GM18505 (cell line): ENCODE data around the gene PACS1.

Source experiments
- ATAC-seq: cut with Tn5 transposase; IDR thresholded peaks from one replicate; pipeline ENCODE4 v1.9.1; 2021; ENCODE audit not compliant: unreplicated experiment
- POLR2A ChIP-seq: IDR thresholded peaks from 4 replicates; pipeline ENCODE4 v1.6.1; 2011; ENCODE audit warnings: borderline replicate concordance; ENCODE audit not compliant: insufficient read depth, insufficient read length; ENCODE audit errors: extremely low read depth

The PACS1 gene

DNA sequence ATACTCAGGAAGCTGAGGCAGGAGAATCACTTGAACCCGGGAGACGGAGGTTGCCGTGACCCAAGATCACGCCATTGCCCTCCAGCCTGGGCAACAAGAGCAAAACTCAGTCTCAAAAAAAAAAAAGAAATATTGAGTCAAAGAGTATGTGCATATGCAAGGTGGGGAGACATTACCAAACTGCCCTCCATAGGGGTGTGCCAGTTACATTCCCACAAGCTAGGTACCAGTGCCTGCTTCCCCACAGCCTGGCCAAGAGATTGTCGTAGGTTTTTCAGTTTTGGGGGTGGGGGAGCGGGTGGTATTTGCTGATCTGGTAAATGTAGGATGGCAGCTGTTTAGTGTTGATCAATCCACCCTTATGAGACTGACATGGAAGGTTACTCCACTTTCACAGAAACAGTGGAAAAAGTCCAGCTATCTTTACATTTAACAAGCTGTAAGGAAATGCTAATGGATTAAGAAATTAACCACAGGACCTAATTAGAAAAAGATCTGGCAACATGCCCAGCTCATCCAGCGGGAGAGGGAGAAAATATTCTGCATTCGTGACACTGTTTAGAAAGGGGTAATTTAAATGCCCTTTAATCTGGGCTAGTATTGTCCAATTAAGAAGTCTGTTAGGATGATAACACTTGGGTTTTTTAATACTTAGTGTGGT lies 89.4 kb downstream of the PACS1 start:
- ATAC-seq = no peak

DNA sequence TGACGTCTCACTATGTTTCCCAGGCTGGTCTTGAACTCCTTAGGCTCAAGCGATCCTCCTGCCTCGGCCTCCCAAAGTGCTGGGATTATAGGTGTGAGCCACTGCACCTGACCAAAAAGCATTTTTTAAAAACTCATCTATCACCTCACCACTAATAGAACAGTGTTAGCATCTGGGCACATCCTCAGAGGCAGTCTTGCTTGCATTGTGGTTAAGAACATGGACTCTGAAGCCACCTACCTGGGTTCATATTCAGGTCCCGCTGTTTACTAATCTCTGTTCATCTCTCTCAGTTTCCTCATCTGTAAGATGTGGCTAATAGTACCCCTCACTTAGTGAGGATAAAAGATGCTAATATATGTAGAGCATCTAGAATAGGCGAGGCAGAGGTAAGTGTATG lies 90.6 kb downstream of the PACS1 start:
- TF ChIP-seq POLR2A = no peak
- ATAC-seq = no peak

More for the DNA sequence above, 89.4 kb downstream of the PACS1 start:
- no peak for TF ChIP-seq POLR2A

DNA sequence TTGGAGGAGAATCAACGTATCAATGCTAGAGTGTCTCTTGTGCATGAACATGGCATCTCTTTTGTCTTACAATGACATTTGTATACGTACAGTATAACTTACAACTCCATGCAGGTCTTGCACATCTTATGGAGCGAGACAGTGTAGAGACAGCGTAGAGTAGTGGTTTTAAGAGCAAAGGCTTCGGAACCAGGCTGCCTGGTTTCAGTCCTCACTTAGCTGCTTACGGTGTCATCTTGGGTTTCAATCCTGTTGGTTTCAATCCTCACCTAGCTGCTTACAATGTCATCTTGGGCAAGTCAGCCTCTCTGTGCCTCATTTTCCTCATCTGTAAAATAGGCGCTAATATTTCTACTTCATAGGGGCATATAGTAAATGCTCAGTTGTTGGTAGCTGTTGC lies 98.2 kb downstream of the PACS1 start:
- no peak for TF ChIP-seq POLR2A
- no peak for ATAC-seq

DNA sequence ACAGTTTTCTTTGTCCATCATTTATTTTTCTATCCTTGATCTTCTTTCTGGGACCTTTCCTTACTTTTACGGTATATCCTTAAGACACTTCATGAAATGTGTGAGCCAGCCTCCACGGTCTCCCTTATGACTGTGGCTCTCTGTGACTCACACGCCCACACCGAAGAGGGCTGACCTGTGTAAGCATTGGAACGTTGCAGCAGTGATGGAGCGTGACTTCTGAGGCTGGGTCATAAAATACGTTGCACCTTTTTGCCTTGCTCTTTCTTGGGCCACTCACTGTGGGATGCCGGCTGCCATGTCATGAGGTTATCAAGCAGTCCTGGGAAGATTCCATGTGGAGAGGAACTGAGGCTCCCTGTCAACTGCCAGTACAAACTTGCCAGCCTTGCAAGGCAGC lies 102.1 kb downstream of the PACS1 start:
- no peak for TF ChIP-seq POLR2A
- ATAC-seq = no peak

DNA sequence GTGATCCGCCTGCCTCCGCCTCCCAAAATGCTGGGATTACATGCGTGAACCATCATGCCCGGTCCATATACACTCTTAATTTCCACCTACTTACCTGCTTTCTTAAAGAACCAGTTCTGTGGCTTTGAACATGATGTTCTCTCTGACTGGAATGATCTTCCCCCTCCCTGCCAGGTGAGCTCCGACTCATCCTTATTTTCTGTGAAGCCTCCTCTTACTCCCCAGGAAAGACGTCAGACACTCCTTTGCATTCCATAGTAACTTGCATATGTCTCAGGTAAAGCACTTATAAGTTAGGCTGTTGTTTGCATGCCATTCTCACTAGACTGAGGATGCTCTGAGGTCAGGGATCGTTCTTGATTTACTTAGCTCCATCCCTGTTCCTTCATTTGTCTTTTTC lies 106.6 kb downstream of the PACS1 start:
- TF ChIP-seq POLR2A = no peak
- no peak for ATAC-seq

DNA sequence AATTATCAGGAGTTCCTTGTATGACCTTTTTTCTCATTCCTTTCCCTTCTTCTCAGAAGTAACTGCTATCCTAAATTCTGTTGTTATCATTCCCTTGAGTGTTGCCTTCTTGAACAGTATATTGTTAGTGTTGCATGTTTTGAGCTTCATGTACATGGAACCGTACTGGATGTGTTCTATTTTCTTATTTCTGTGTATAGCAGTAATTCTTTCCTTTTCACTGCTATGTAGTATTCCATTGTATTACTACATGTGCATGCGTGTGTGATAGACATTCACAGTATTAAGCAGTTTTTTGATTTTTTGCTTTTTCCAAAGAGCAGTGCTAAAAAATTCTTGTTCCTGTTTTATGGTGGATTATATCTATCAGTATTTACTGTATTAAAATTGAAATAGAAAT lies 108.1 kb downstream of the PACS1 start:
- ATAC-seq = no peak
- no peak for TF ChIP-seq POLR2A

DNA sequence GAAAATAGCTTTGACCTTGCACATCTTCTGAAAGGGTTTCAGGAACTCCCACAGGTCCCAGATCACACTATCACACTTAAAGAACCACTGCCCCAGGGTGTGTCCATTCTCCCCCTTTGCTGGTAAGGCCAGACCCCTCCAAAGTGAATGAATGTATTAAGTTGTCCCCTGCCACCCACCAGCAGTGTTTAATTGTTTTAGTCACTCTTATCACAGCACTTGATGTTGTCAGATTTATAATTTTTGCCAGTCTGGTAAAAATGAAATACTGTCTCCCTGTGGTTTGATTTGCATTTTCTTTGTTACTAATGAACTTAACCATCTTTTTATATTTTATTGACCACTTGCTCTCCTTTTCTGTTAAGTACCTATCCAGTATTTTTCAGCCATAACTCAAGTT lies 108.8 kb downstream of the PACS1 start:
- TF ChIP-seq POLR2A = no peak
- ATAC-seq = no peak

DNA sequence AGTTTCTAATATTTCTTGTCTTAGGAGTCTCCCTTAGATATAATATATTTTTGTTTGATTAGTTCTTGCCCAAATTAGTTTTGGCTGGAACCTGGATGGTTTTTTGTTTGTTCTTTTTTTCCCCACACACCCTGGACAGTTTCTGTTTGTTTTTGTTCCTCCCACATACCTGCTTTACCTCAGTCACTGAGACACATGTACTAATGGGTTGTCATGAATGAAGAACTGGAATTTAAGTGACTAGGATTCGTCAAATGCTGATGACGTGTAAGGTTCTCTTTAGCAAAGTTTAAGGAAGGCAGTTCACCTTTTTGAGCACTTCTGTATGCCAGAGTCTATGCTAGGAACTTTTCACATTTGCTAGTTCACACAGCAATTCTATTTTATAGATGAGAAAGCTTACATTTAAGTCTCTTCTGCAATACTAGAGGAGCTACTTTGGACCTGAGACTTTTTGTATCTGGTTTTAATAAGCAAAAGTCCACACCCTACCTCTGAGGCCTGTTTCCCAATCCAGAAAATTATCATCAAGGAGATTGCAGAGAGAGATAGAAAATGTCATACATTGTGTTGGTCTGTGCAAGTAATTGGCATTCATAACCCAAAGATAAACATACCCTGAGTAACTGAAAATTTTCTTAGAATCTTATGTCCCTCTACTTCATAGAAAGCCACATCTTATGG lies 111.7 kb downstream of the PACS1 start:
- no peak for TF ChIP-seq POLR2A
- no peak for ATAC-seq

DNA sequence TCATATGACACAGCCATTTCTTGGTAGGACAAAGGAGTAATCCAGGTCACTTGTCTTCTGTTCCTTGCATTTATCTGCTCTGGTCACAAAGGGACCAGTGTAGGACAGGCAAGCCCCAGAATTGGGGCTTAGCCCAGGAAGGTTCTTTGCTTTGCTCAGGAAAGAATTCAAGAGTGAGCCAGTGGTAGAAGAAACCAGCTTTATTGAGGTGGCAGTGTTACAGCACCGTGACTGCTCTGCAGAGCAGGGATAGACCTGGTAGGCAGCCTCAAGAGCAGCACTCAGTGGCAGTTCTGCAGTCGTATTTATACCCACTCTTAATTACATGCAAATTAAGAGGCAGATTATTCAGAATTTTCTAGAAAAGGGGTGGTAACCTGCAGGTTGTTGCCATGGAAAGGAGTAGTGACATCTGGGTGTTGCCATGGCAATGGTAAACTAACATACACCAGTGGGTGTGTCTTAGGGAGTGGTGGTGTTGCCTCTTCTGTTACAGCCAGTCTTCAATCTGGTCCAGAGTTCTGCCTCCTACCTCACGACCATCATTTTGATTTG lies 113.5 kb downstream of the PACS1 start:
- TF ChIP-seq POLR2A = no peak
- ATAC-seq = no peak

DNA sequence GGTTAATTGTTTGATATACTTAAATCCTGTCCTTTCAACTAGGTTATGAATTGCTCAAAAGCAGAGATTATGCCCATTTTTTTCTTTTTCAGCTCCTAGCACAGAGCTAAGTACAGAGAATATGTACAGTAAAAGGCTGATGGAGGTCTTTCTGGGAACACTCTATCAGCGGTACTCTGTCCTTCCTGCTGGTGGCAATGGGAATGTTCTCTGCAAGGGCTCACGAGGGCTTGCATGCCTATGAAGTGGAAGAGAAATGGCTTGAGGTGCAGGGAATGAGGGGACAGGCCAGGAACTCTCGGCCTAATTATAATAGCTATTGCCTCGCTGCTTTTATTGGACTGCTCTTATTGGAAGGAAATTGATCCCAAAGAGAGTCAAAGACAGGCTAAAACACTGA lies 114.7 kb downstream of the PACS1 start:
- no peak for ATAC-seq
- no peak for TF ChIP-seq POLR2A

DNA sequence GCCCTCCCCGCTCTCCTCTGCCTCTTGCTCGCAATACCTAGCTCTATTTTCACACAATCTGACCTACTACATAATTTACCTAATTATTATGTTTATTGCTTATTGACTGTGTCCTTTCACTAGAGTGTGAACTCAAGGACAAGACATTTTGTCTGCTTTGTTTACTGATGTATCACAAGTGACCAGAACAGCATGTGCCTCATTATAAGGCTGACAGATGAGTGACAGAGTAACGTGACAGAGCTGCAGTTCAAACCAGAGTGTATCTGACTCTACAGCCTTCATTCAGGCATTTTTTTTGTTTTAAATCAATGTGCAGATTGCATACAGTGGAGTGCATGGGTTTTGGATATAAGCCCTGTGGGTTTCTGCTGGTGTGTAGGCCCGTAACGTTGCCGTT lies 116.4 kb downstream of the PACS1 start:
- no peak for TF ChIP-seq POLR2A

DNA sequence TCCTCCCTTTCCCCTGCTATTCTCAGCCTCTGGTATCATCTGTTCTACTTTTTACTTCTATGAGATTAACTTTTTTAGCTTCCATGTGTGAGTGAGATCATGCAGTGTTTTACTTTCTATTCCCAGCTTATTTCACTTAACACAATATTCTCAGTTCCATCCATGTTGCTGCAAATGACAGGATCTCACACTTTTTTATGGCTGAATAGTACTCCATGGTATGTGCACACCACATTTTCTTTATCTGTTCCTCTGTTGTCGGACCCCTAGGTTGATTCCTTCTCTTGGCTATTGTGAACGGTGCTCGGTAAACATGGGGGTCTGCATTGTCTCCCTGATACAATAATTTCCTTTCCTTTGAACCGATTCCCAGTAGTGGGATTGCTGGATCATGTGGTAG lies 117.4 kb downstream of the PACS1 start:
- no peak for TF ChIP-seq POLR2A
- ATAC-seq = no peak

More for the DNA sequence above, 116.4 kb downstream of the PACS1 start:
- no peak for ATAC-seq

DNA sequence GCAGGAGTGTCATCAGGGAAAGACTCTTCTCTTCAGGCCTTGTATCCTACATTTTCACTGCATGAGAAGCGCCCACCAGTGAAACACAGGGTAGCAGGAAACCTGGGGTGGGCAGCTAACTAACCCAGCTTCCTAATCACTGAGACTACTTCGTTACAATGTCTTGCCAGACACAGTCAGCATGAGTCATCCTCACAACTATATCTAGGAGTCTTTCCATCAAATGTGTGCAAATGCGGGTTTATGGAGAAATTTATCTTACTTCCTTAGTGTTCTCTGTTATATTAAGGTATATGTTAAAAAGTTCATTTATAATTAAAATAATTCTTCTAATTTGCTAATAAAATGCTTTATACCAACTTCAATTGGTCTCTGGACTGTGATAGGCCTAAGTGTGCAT lies 118.5 kb downstream of the PACS1 start:
- ATAC-seq = no peak
- no peak for TF ChIP-seq POLR2A
